HepG2 (cell line): ENCODE measurements around the gene GNPNAT1. TPM values are rescaled to one million over a fixed set of nuclear protein-coding genes. Genes with fewer than 3 reads are reported as not detected.

Source experiments
- AHDC1 ChIP-seq: sonication (generic); formaldehyde crosslinking; IDR thresholded peaks from 2 replicates; pipeline ENCODE4 v1.5.1; 2020; ENCODE audit warnings: mild to moderate bottlenecking, missing genetic modification reagents, borderline replicate concordance
- CBFB ChIP-seq: sonication (generic); formaldehyde crosslinking; IDR thresholded peaks from 2 replicates; pipeline ENCODE4 v1.4.0; 2020; ENCODE audit warnings: missing genetic modification reagents
- DMAP1 ChIP-seq: IDR thresholded peaks from 2 replicates; pipeline ENCODE4 v1.6.1; 2016
- ESRRA ChIP-seq: sonication (generic); formaldehyde crosslinking; IDR thresholded peaks from 2 replicates; pipeline ENCODE4 v1.5.1; 2020; ENCODE audit warnings: mild to moderate bottlenecking, low read depth, missing genetic modification reagents
- GABPA ChIP-seq, 2 experiments: IDR thresholded peaks; 2 replicates each; pipeline ENCODE4 v1.6.1; 2011 to 2016; ENCODE audit warnings: low read depth in 2 of 2, low read length in 1 of 2, missing biosample characterization in 1 of 2, missing genetic modification characterization in 1 of 2
- GLI4 ChIP-seq: sonication (generic); formaldehyde crosslinking; IDR thresholded peaks from 2 replicates; pipeline ENCODE4 v1.5.1; 2020; ENCODE audit warnings: missing genetic modification reagents, mild to moderate bottlenecking, moderate library complexity, borderline replicate concordance
- KLF9 ChIP-seq: IDR thresholded peaks from 2 replicates; pipeline ENCODE4 v1.6.1; 2016; ENCODE audit warnings: low read depth
- MAZ ChIP-seq, 2 experiments: sonication (generic) in 1 of 2; formaldehyde crosslinking in 1 of 2; IDR thresholded peaks; 2 replicates each; pipeline versions ENCODE4 v1.5.0 to v1.6.1; 2012 to 2020; ENCODE audit warnings: low read depth in 2 of 2, mild to moderate bottlenecking in 2 of 2, borderline replicate concordance in 1 of 2, improper control_type of control experiment in 1 of 2, low read length in 1 of 2, missing genetic modification reagents in 1 of 2, moderate library complexity in 1 of 2
- MLXIP ChIP-seq: sonication (generic); formaldehyde crosslinking; IDR thresholded peaks from 2 replicates; pipeline ENCODE4 v1.9.0; 2021; ENCODE audit warnings: missing genetic modification reagents, borderline replicate concordance
- NR1H2 ChIP-seq: sonication (generic); formaldehyde crosslinking; IDR thresholded peaks from 2 replicates; pipeline ENCODE4 v1.8.1; 2022; ENCODE audit warnings: low read depth, missing genetic modification reagents, borderline replicate concordance
- ONECUT2 ChIP-seq: sonication (generic); formaldehyde crosslinking; IDR thresholded peaks from 2 replicates; pipeline ENCODE4 v1.4.0; 2020; ENCODE audit warnings: missing genetic modification reagents
- RARA ChIP-seq: IDR thresholded peaks from 2 replicates; pipeline ENCODE4 v1.6.1; 2016; ENCODE audit warnings: missing genetic modification reagents, missing compliant biosample characterization
- RARG ChIP-seq: sonication (generic); formaldehyde crosslinking; IDR thresholded peaks from 2 replicates; pipeline ENCODE4 v1.4.0; 2020; ENCODE audit warnings: low read depth, mild to moderate bottlenecking, missing genetic modification reagents
- SMAD9 ChIP-seq: sonication (generic); formaldehyde crosslinking; IDR thresholded peaks from 2 replicates; pipeline ENCODE4 v1.5.1; 2020; ENCODE audit warnings: mild to moderate bottlenecking, missing genetic modification reagents
- SNAPC2 ChIP-seq: sonication (generic); formaldehyde crosslinking; IDR thresholded peaks from 2 replicates; pipeline ENCODE4 v1.8.1; 2022; ENCODE audit warnings: mild to moderate bottlenecking, missing genetic modification reagents
- SUZ12 ChIP-seq: fragments of 150-350 bp; IDR thresholded peaks from 2 replicates; pipeline ENCODE4 v1.6.1; 2014; ENCODE audit warnings: low read depth, low read length
- ZBTB42 ChIP-seq: sonication (generic); formaldehyde crosslinking; IDR thresholded peaks from 2 replicates; pipeline ENCODE4 v1.5.0; 2020; ENCODE audit warnings: mild to moderate bottlenecking, missing genetic modification reagents
- ZFP36 ChIP-seq: fragments of 150-350 bp; IDR thresholded peaks from 2 replicates; pipeline ENCODE4 v1.6.1; 2018; ENCODE audit warnings: borderline replicate concordance, low read length, low read depth; ENCODE audit not compliant: partially characterized antibody
- ZNF253 ChIP-seq: sonication (generic); formaldehyde crosslinking; IDR thresholded peaks from 2 replicates; pipeline ENCODE4 v1.8.0; 2022; ENCODE audit warnings: mild to moderate bottlenecking, missing genetic modification reagents, borderline replicate concordance
- ZNF572 ChIP-seq: sonication (generic); formaldehyde crosslinking; IDR thresholded peaks from 2 replicates; pipeline ENCODE4 v1.5.1; 2020; ENCODE audit warnings: mild to moderate bottlenecking, missing genetic modification reagents
- ZNF614 ChIP-seq: IDR thresholded peaks from 2 replicates; pipeline ENCODE4 v1.6.1; 2018; ENCODE audit warnings: missing biosample characterization, missing genetic modification reagents, inconsistent platforms, borderline replicate concordance
- ZNF883 ChIP-seq: sonication (generic); formaldehyde crosslinking; IDR thresholded peaks from 2 replicates; pipeline ENCODE4 v1.5.1; 2020; ENCODE audit warnings: mild to moderate bottlenecking, missing genetic modification reagents; ENCODE audit errors: not compliant biosample characterization
- polyA plus RNA-seq, 8 experiments: library from polyadenylated mRNA; depleted of rRNA in 3 of 8; stranded (reverse) in 7 of 8; unstranded in 1 of 8; fragments of >200 nt; fragmentation: Illumina TruSeq in 4 of 8; extraction: Trizol in 4 of 8; gene quantifications; 2 replicates each; pipeline versions ENCODE4 v1.2.1 to v1.2.3, GENCODE V29; 2011 to 2016; ENCODE audit warnings: low read depth in 4 of 8, missing spikeins in 1 of 8, mixed read lengths in 1 of 8; ENCODE audit not compliant: insufficient read depth in 1 of 8
- total RNA-seq, 5 experiments: library from RNA; depleted of rRNA; stranded (reverse); fragments of >200 nt; fragmentation: Illumina TruSeq; extraction: Trizol; gene quantifications; 2 replicates each; pipeline ENCODE4 v1.2.3, GENCODE V29; 2016; ENCODE audit warnings: low read depth in 1 of 5

Gene GNPNAT1
- total and polyA plus RNA-seq, 2 of the 13 experiments (the other 11 are each of a cell fraction or from before 2014, with no cell fraction given): 38.3 to 54.9 TPM

GRCh38 chr14:52755607-52756316, 35.6 kb downstream of the GNPNAT1 start (continued):
- TF ChIP-seq MLXIP (no peak), GABPA (IDR thresholded peaks at IDR 0.05; ENCODE audit: low read depth, low read length) (no peak), GABPA (CRISPR knock-in tag; IDR thresholded peaks at IDR 0.05; ENCODE audit: low read depth) (0 out of 2 replicates have a peak, but pooled peaks have one; percentile 31), SUZ12 (no peak), ONECUT2 (CRISPR knock-in tag) (no peak), KLF9 (CRISPR knock-in tag) (no peak), GLI4 (CRISPR knock-in tag) (no peak), RARG (CRISPR knock-in tag) (no peak), ESRRA (peak; percentile 72; the same call in 1 of the 2 replicates), ZNF614 (0 out of 2 replicates have a peak, but pooled peaks have one; percentile 43), ZNF883 (no peak), DMAP1 (CRISPR knock-in tag) (peak; percentile 59; the same call in 1 of the 2 replicates), RARA (peak; percentile 60), ZNF572 (CRISPR knock-in tag) (no peak), ZBTB42 (CRISPR knock-in tag) (no peak), CBFB (CRISPR knock-in tag) (no peak), ZFP36 (no peak), SMAD9 (CRISPR knock-in tag) (no peak), MAZ (IDR thresholded peaks at IDR 0.05; ENCODE audit: borderline replicate concordance, low read depth, low read length) (no peak), MAZ (CRISPR knock-in tag; IDR thresholded peaks at IDR 0.05; ENCODE audit: low read depth) (no peak), ZNF253 (CRISPR knock-in tag) (no peak), NR1H2 (CRISPR knock-in tag) (no peak), SNAPC2 (CRISPR knock-in tag) (no peak), AHDC1 (CRISPR knock-in tag) (peak; percentile 64; the same call in 1 of the 2 replicates)
